HEK293 (cell line): ENCODE data around the gene HPS6.
A peak's percentile ranks its signal among the peaks of the same experiment; 100 is the strongest.

ENCODE experiments used
- CTCF ChIA-PET: fragments of 350-600 bp; formaldehyde crosslinking; extraction: SDS; loops from one replicate; lab custom pipeline; 2021; ENCODE audit warnings: antibody characterized with exemption; lab: Yijun Ruan, JAX
- POLR2A ChIA-PET: fragments of 300-600 bp; formaldehyde crosslinking; extraction: SDS; loops from one replicate; lab custom pipeline; 2020; ENCODE audit warnings: antibody characterized with exemption, inconsistent platforms; lab: Yijun Ruan, JAX
- H3K27ac ChIP-seq: fragments of 200-500 bp; sonication (Bioruptor generic); 2 replicates; pipeline ENCODE4 v1.5.1; 2014; ENCODE audit warnings: low read depth, low read length, control low read depth, inconsistent platforms; ENCODE audit errors: extremely low read depth
- H3K36me3 ChIP-seq, 2 experiments: fragments of 200-500 bp in 1 of 2; sonication (Bioruptor generic) in 1 of 2; 1 replicate in 1 of 2; 2 replicates in 1 of 2; pipeline ENCODE4 v1.5.1; 2014 to 2017; ENCODE audit warnings: inconsistent platforms in 2 of 2, low read length in 2 of 2; ENCODE audit not compliant: control insufficient read depth in 2 of 2, insufficient read depth in 1 of 2
- H3K4me1 ChIP-seq: fragments of 200-500 bp; sonication (Bioruptor generic); 2 replicates; pipeline ENCODE4 v1.5.1; 2014; ENCODE audit warnings: mild to moderate bottlenecking, low read length, inconsistent platforms; ENCODE audit not compliant: control insufficient read depth, insufficient read depth
- H3K4me3 ChIP-seq: 2 replicates; pipeline ENCODE4 v1.5.1; 2011; ENCODE audit warnings: low read depth, mild to moderate bottlenecking, control low read depth, low read length, moderate library complexity
- H3K9me3 ChIP-seq: fragments of 200-500 bp; sonication (Bioruptor generic); 2 replicates; pipeline ENCODE4 v1.5.1; 2014; ENCODE audit warnings: low read depth, low read length, inconsistent platforms; ENCODE audit not compliant: control insufficient read depth, insufficient read depth
- FEZF1 ChIP-seq: fragments of 450-650 bp; formaldehyde crosslinking; IDR thresholded peaks from 2 replicates; pipeline ENCODE4 v1.5.1; 2016; ENCODE audit warnings: missing biosample characterization, missing genetic modification characterization
- GLIS1 ChIP-seq: fragments of 450-650 bp; formaldehyde crosslinking; IDR thresholded peaks from 2 replicates; pipeline ENCODE4 v1.5.1; 2016; ENCODE audit warnings: missing biosample characterization, missing genetic modification characterization
- HOXD13 ChIP-seq: sonication (generic); formaldehyde crosslinking; IDR thresholded peaks from 2 replicates; pipeline ENCODE4 v1.8.0; 2022; ENCODE audit warnings: missing genetic modification reagents, borderline replicate concordance
- KLF16 ChIP-seq: fragments of 450-650 bp; formaldehyde crosslinking; IDR thresholded peaks from 2 replicates; pipeline ENCODE4 v1.5.1; 2017; ENCODE audit warnings: missing biosample characterization, missing genetic modification characterization
- KLF8 ChIP-seq: fragments of 450-650 bp; formaldehyde crosslinking; IDR thresholded peaks from 2 replicates; pipeline ENCODE4 v1.5.1; 2016; ENCODE audit warnings: missing biosample characterization, missing genetic modification characterization
- SP2 ChIP-seq: fragments of 450-650 bp; formaldehyde crosslinking; IDR thresholded peaks from 2 replicates; pipeline ENCODE4 v1.5.1; 2016; ENCODE audit warnings: missing biosample characterization, missing genetic modification characterization
- ZBTB17 ChIP-seq: fragments of 450-650 bp; formaldehyde crosslinking; IDR thresholded peaks from 2 replicates; pipeline ENCODE4 v1.5.1; 2016; ENCODE audit warnings: missing biosample characterization, missing genetic modification characterization
- ZIC2 ChIP-seq: fragments of 450-650 bp; formaldehyde crosslinking; IDR thresholded peaks from 2 replicates; pipeline ENCODE4 v1.5.1; 2016; ENCODE audit warnings: missing biosample characterization, missing genetic modification characterization
- ZNF133 ChIP-seq: fragments of 450-650 bp; formaldehyde crosslinking; IDR thresholded peaks from 2 replicates; pipeline ENCODE4 v1.5.1; 2016; ENCODE audit warnings: missing biosample characterization, missing genetic modification characterization
- ZNF221 ChIP-seq: fragments of 450-650 bp; formaldehyde crosslinking; IDR thresholded peaks from 2 replicates; pipeline ENCODE4 v1.5.1; 2017; ENCODE audit warnings: missing biosample characterization, missing genetic modification characterization, borderline replicate concordance
- ZNF24 ChIP-seq: fragments of 450-650 bp; formaldehyde crosslinking; IDR thresholded peaks from 2 replicates; pipeline ENCODE4 v1.5.1; 2016; ENCODE audit warnings: missing biosample characterization, missing genetic modification characterization
- ZNF335 ChIP-seq: fragments of 450-650 bp; formaldehyde crosslinking; conservative IDR thresholded peaks from 2 replicates; pipeline ENCODE4 v1.5.1; 2016; ENCODE audit warnings: missing biosample characterization, missing genetic modification characterization
- ZNF391 ChIP-seq: fragments of 450-650 bp; formaldehyde crosslinking; IDR thresholded peaks from 2 replicates; pipeline ENCODE4 v1.5.1; 2016; ENCODE audit warnings: low read depth, missing biosample characterization, missing genetic modification characterization, borderline replicate concordance
- ZNF585B ChIP-seq: fragments of 450-650 bp; formaldehyde crosslinking; IDR thresholded peaks from 2 replicates; pipeline ENCODE4 v1.5.1; 2016; ENCODE audit warnings: missing biosample characterization, missing genetic modification characterization
- ZNF596 ChIP-seq: fragments of 450-650 bp; IDR thresholded peaks from 2 replicates; pipeline ENCODE4 v1.5.0; 2018; ENCODE audit warnings: missing biosample characterization, mild to moderate bottlenecking, missing genetic modification characterization, moderate library complexity
- ZNF623 ChIP-seq: fragments of 450-650 bp; formaldehyde crosslinking; IDR thresholded peaks from 2 replicates; pipeline ENCODE4 v1.5.1; 2016; ENCODE audit warnings: missing biosample characterization, missing genetic modification characterization
- ZNF677 ChIP-seq: fragments of 450-650 bp; IDR thresholded peaks from 2 replicates; pipeline ENCODE4 v1.5.0; 2018; ENCODE audit warnings: missing biosample characterization, mild to moderate bottlenecking, missing genetic modification characterization, moderate library complexity
- TF ChIP-seq, protein P1 (sequence below): fragments of 450-650 bp; formaldehyde crosslinking; IDR thresholded peaks from 2 replicates; pipeline ENCODE4 v1.5.1; 2016; ENCODE audit warnings: missing biosample characterization, missing genetic modification characterization
- TF ChIP-seq, protein P2 (sequence below): IDR thresholded peaks from 2 replicates; pipeline ENCODE4 v1.6.1; 2011; ENCODE audit warnings: mild to moderate bottlenecking, low read depth, low read length, borderline replicate concordance
- TF ChIP-seq, protein P3 (sequence below): fragments of 450-650 bp; formaldehyde crosslinking; IDR thresholded peaks from 2 replicates; pipeline ENCODE4 v1.5.1; 2016; ENCODE audit warnings: missing biosample characterization, missing genetic modification characterization
- TF ChIP-seq, protein P4 (sequence below): fragments of 450-650 bp; formaldehyde crosslinking; IDR thresholded peaks from 2 replicates; pipeline ENCODE4 v1.5.1; 2016; ENCODE audit warnings: missing biosample characterization, missing genetic modification characterization
- TF ChIP-seq, protein P5 (sequence below): fragments of 450-650 bp; formaldehyde crosslinking; IDR thresholded peaks from 2 replicates; pipeline ENCODE4 v1.5.1; 2016; ENCODE audit warnings: missing biosample characterization, missing genetic modification characterization
- TF ChIP-seq, protein P6 (sequence below): fragments of 450-650 bp; formaldehyde crosslinking; optimal IDR thresholded peaks from 2 replicates; pipeline ENCODE3; 2016; ENCODE audit warnings: missing biosample characterization, mild to moderate bottlenecking, missing genetic modification characterization

HPS6 gene

DNA sequence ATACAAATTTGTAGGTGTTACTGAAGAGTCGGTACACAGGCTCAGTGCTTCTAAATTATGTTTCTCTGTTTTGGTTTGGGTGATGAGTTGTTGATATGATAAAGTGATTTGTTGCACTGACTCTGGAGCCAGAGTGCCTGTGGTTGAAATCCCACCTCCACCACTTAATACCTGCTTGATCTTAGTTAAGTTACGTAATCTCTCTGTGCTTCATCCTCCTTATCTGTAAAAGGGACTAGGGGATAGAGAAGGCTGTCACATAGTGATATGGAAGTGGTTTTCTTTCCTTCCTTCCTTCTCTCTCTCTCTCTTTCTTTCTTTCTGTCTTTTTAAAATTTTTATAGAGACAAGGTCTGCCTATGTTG is 664 bp upstream of the HPS6 start:
- peaks cover 8% of the 10 kb centered on the region for H3K4me1 ChIP-seq
- TF ChIP-seq, protein P1, sequence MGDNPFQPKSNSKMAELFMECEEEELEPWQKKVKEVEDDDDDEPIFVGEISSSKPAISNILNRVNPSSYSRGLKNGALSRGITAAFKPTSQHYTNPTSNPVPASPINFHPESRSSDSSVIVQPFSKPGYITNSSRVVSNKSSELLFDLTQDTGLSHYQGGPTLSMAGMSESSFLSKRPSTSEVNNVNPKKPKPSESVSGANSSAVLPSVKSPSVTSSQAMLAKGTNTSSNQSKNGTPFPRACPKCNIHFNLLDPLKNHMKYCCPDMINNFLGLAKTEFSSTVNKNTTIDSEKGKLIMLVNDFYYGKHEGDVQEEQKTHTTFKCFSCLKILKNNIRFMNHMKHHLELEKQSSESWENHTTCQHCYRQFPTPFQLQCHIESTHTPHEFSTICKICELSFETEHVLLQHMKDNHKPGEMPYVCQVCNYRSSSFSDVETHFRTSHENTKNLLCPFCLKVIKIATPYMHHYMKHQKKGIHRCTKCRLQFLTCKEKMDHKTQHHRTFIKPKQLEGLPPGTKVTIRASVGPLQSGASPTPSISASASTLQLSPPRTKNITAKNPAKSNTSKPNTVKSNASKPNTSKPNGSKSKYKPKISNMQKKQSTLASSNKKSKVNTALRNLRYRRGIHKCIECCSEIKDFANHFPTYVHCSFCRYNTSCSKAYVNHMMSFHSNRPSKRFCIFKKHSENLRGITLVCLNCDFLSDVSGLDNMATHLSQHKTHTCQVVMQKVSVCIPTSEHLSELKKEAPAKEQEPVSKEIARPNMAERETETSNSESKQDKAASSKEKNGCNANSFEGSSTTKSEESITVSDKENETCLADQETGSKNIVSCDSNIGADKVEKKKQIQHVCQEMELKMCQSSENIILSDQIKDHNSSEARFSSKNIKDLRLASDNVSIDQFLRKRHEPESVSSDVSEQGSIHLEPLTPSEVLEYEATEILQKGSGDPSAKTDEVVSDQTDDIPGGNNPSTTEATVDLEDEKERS (tag by site-specific recombination): no peak
- TF ChIP-seq KLF16 (tag by site-specific recombination): no peak
- TF ChIP-seq FEZF1 (tag by site-specific recombination): no peak
- no peak for TF ChIP-seq ZNF623 (tag by site-specific recombination)
- TF ChIP-seq SP2 (tag by site-specific recombination): no peak
- TF ChIP-seq, protein P2, sequence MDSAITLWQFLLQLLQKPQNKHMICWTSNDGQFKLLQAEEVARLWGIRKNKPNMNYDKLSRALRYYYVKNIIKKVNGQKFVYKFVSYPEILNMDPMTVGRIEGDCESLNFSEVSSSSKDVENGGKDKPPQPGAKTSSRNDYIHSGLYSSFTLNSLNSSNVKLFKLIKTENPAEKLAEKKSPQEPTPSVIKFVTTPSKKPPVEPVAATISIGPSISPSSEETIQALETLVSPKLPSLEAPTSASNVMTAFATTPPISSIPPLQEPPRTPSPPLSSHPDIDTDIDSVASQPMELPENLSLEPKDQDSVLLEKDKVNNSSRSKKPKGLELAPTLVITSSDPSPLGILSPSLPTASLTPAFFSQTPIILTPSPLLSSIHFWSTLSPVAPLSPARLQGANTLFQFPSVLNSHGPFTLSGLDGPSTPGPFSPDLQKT: no peak
- no peak for TF ChIP-seq ZNF596
- TF ChIP-seq ZBTB17 (tag by site-specific recombination): no peak
- no peak for TF ChIP-seq KLF8
- TF ChIP-seq, protein P3, sequence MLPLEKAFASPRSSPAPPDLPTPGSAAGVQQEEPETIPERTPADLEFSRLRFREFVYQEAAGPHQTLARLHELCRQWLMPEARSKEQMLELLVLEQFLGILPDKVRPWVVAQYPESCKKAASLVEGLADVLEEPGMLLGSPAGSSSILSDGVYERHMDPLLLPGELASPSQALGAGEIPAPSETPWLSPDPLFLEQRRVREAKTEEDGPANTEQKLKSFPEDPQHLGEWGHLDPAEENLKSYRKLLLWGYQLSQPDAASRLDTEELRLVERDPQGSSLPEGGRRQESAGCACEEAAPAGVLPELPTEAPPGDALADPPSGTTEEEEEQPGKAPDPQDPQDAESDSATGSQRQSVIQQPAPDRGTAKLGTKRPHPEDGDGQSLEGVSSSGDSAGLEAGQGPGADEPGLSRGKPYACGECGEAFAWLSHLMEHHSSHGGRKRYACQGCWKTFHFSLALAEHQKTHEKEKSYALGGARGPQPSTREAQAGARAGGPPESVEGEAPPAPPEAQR (tag by site-specific recombination): no peak
- no peak for TF ChIP-seq HOXD13
- no peak for TF ChIP-seq ZNF133 (tag by site-specific recombination)
- no peak for TF ChIP-seq ZNF585B (tag by site-specific recombination)
- TF ChIP-seq ZNF391 (tag by site-specific recombination): no peak
- no peak for TF ChIP-seq ZNF24 (tag by site-specific recombination)
- CTCF ChIA-PET: no interaction called here
- peak overlapping the region; percentile 94 for H3K27ac ChIP-seq
- POLR2A ChIA-PET: interaction anchor here (2.6 kb wide), 1 partner anchor 9 kb away, joined by 14 read pairs; the partner anchor contains the start of gene ARMH3
- no peaks in the 10 kb centered on the region for H3K9me3 ChIP-seq
- peaks cover 0 to 21% of the 10 kb centered on the region in 2 experiments; a peak in 1 of 3 replicates for H3K36me3 ChIP-seq
- no peak overlapping the region for H3K4me3 ChIP-seq

DNA sequence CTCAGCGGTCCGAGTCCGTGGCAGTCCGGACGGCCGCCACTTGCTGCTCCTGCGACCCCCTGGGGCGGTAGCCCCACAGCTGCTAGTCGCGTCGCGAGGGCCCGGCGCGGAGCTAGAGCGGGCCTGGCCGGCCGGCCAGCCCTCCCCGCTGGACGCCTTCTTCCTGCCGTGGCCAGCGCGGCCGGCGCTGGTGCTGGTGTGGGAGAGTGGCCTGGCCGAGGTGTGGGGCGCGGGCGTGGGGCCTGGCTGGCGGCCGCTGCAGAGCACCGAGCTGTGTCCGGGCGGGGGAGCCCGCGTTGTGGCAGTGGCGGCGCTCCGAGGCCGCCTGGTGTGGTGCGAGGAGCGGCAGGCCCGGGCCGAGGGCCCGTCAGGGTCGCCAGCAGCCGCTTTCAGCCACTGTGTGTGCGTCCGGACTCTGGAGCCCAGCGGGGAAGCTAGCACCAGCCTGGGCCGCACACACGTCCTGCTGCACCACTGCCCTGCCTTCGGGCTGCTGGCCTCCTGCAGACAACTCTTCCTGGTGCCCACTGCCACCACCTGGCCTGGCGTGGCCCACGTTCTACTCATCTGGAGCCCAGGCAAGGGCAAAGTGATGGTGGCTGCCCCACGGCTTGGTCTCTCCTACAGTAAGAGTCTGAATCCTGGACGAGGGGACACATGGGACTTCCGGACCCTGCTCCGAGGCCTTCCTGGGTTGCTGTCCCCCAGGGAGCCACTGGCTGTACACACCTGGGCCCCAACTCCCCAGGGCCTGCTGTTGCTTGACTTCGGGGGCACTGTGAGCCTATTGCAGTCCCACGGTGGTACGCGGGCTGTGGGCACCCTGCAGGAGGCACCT is 631 bp downstream of the HPS6 start:
- H3K4me1 ChIP-seq: peaks cover 8% of the 10 kb centered on the region
- H3K27ac ChIP-seq: peak overlapping the region; percentile 94
- ChIA-PET POLR2A (interaction anchor here (0.6 to 2.6 kb wide), 3 partner anchors 10 to 49 kb away, joined by 3 to 14 read pairs (median 8); partner anchors contain the start of gene ARMH3), CTCF (interaction anchor here (0.6 to 2.1 kb wide), 4 partner anchors 28 to 230 kb away, joined by 3 to 9 read pairs (median 3); no protein-coding TSS in a partner anchor)
- H3K9me3 ChIP-seq: no peaks in the 10 kb centered on the region
- peaks cover 0 to 21% of the 10 kb centered on the region in 2 experiments; a peak in 2 of 3 replicates for H3K36me3 ChIP-seq
- H3K4me3 ChIP-seq: peak overlapping the region; percentile 76
- TF ChIP-seq GLIS1 (tag by site-specific recombination) (peak; percentile 31; the same call in 1 of the 2 replicates), ZNF221 (no peak), ZIC2 (no peak), ZNF133 (tag by site-specific recombination) (no peak), ZNF677 (no peak), ZNF335 (tag by site-specific recombination) (0 out of 2 replicates have a peak, but pooled peaks have one; percentile 32)
- TF ChIP-seq, protein P4, sequence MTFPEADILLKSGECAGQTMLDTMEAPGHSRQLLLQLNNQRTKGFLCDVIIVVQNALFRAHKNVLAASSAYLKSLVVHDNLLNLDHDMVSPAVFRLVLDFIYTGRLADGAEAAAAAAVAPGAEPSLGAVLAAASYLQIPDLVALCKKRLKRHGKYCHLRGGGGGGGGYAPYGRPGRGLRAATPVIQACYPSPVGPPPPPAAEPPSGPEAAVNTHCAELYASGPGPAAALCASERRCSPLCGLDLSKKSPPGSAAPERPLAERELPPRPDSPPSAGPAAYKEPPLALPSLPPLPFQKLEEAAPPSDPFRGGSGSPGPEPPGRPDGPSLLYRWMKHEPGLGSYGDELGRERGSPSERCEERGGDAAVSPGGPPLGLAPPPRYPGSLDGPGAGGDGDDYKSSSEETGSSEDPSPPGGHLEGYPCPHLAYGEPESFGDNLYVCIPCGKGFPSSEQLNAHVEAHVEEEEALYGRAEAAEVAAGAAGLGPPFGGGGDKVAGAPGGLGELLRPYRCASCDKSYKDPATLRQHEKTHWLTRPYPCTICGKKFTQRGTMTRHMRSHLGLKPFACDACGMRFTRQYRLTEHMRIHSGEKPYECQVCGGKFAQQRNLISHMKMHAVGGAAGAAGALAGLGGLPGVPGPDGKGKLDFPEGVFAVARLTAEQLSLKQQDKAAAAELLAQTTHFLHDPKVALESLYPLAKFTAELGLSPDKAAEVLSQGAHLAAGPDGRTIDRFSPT (tag by site-specific recombination): peak; percentile 55
- TF ChIP-seq, protein P5, sequence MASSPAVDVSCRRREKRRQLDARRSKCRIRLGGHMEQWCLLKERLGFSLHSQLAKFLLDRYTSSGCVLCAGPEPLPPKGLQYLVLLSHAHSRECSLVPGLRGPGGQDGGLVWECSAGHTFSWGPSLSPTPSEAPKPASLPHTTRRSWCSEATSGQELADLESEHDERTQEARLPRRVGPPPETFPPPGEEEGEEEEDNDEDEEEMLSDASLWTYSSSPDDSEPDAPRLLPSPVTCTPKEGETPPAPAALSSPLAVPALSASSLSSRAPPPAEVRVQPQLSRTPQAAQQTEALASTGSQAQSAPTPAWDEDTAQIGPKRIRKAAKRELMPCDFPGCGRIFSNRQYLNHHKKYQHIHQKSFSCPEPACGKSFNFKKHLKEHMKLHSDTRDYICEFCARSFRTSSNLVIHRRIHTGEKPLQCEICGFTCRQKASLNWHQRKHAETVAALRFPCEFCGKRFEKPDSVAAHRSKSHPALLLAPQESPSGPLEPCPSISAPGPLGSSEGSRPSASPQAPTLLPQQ (tag by site-specific recombination): peak; percentile 25; the same call in 1 of the 2 replicates
- TF ChIP-seq, protein P6, sequence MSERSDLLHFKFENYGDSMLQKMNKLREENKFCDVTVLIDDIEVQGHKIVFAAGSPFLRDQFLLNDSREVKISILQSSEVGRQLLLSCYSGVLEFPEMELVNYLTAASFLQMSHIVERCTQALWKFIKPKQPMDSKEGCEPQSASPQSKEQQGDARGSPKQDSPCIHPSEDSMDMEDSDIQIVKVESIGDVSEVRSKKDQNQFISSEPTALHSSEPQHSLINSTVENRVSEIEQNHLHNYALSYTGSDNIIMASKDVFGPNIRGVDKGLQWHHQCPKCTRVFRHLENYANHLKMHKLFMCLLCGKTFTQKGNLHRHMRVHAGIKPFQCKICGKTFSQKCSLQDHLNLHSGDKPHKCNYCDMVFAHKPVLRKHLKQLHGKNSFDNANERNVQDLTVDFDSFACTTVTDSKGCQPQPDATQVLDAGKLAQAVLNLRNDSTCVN (tag by site-specific recombination): peak; percentile 5
